HCT116 (cell line): ENCODE results near the gene PDZRN4. TPM values are rescaled to one million over a fixed set of nuclear protein-coding genes. Genes with fewer than 3 reads are reported as not detected.

ENCODE experiments used
- ATAC-seq: fragments of 200-7000 bp; cut with Tn5 transposase; 2 replicates; pipeline ENCODE4 v1.9.1; 2020; ENCODE audit warnings: mild to moderate bottlenecking, moderate library complexity
- BruUV-seq: library from RNA; stranded (reverse); fragments of 400-500 nt; replicated peaks from 2 replicates; lab custom pipeline; 2021; lab: Mats Ljungman, UMichigan
- CTCF ChIA-PET: fragments of 300-600 bp; sonication (Branson Sonifier 250); formaldehyde crosslinking; loops from one replicate; lab custom pipeline; 2021; ENCODE audit warnings: antibody characterized with exemption; lab: Charles Lee
- POLR2A ChIA-PET: fragments of 300-600, 350-600 bp; sonication (Branson Sonifier 250); formaldehyde crosslinking; loops from one replicate; lab custom pipeline; 2021; ENCODE audit warnings: antibody characterized with exemption; lab: Charles Lee
- RAD21 ChIA-PET, 2 experiments: fragments of 300-600 bp; sonication (Branson Sonifier 250); formaldehyde crosslinking; loops; one replicate each; lab custom pipeline; 2023; ENCODE audit warnings: low total read pairs in 2 of 2; ENCODE audit not compliant: uncharacterized antibody in 2 of 2, unreplicated experiment in 2 of 2, low non-redundant PET in 1 of 2; lab: Charles Lee
- DNase-seq: peaks from one replicate; pipeline ENCODE4 v3.0.0-alpha.2; 2010; ENCODE audit warnings: low read depth, low spot score
- H2AFZ ChIP-seq: fragments of 200-600 bp; shearing (Covaris generic), sonication (generic); 2 replicates; pipeline ENCODE4 v1.6.1; 2017; ENCODE audit warnings: low read depth, mixed run types, mixed read lengths, antibody characterized with exemption, low read length; ENCODE audit not compliant: poor library complexity, severe bottlenecking
- H3K27ac ChIP-seq: 2 replicates; pipeline ENCODE4 v1.5.1; 2012; ENCODE audit warnings: low read depth, low read length
- H3K27me3 ChIP-seq: fragments of 200-600 bp; sonication (generic); 2 replicates; pipeline ENCODE4 v1.6.1; 2016; ENCODE audit warnings: mixed run types, low read length, mixed read lengths; ENCODE audit not compliant: insufficient read depth
- H3K36me3 ChIP-seq, 2 experiments: fragments of 200-500 bp in 1 of 2; fragments of 200-600 bp in 1 of 2; sonication (Bioruptor generic) in 1 of 2; sonication (generic) in 1 of 2; 2 replicates each; pipeline versions ENCODE4 v1.5.1 to v1.6.1; 2014 to 2016; ENCODE audit warnings: low read length in 2 of 2, inconsistent platforms in 1 of 2, mixed read lengths in 1 of 2, mixed run types in 1 of 2; ENCODE audit not compliant: insufficient read depth in 2 of 2, control insufficient read depth in 1 of 2
- H3K4me1 ChIP-seq, 2 experiments: fragments of 200-600 bp in 1 of 2; sonication (generic) in 1 of 2; 2 replicates each; pipeline versions ENCODE4 v1.5.1 to v1.6.1; 2012 to 2017; ENCODE audit warnings: low read length in 2 of 2, inconsistent platforms in 1 of 2, mild to moderate bottlenecking in 1 of 2, mixed read lengths in 1 of 2, mixed run types in 1 of 2, moderate library complexity in 1 of 2; ENCODE audit not compliant: insufficient read depth in 2 of 2, control insufficient read depth in 1 of 2
- H3K4me2 ChIP-seq: fragments of 200-600 bp; sonication (generic); 2 replicates; pipeline ENCODE4 v1.6.1; 2017; ENCODE audit warnings: mixed run types, low read length, mixed read lengths
- H3K4me3 ChIP-seq, 2 experiments: fragments of 200-600 bp in 1 of 2; sonication (generic) in 1 of 2; replicated peaks in 1 of 2; 2 replicates each; pipeline ENCODE4 v1.5.1; 2011 to 2016; ENCODE audit warnings: low read length in 2 of 2, control low read depth in 1 of 2, low read depth in 1 of 2, mild to moderate bottlenecking in 1 of 2, mixed read lengths in 1 of 2, mixed run types in 1 of 2
- H3K79me2 ChIP-seq: fragments of 200-600 bp; sonication (generic); 2 replicates; pipeline ENCODE4 v1.6.1; 2017; ENCODE audit warnings: mild to moderate bottlenecking, mixed run types, low read length, moderate library complexity, mixed read lengths; ENCODE audit not compliant: insufficient read depth
- H3K9ac ChIP-seq: fragments of 200-600 bp; sonication (generic); 2 replicates; pipeline ENCODE4 v1.6.1; 2016; ENCODE audit warnings: low read length, mixed read lengths
- H3K9me2 ChIP-seq: fragments of 200-600 bp; sonication (generic), shearing (Covaris generic); 2 replicates; pipeline ENCODE4 v1.6.1; 2017; ENCODE audit warnings: mixed run types, mild to moderate bottlenecking, moderate library complexity; ENCODE audit not compliant: insufficient read depth
- H3K9me3 ChIP-seq, 2 experiments: fragments of 200-500 bp in 1 of 2; fragments of 200-600 bp in 1 of 2; sonication (Bioruptor generic) in 1 of 2; sonication (generic) in 1 of 2; 2 replicates each; pipeline ENCODE4 v1.6.1; 2014 to 2017; ENCODE audit warnings: low read length in 2 of 2, mixed read lengths in 2 of 2, inconsistent platforms in 1 of 2, low read depth in 1 of 2, mild to moderate bottlenecking in 1 of 2, mixed run types in 1 of 2, moderate library complexity in 1 of 2; ENCODE audit not compliant: control insufficient read depth in 1 of 2, insufficient read depth in 1 of 2
- H4K20me1 ChIP-seq: fragments of 200-600 bp; sonication (generic), shearing (Covaris generic); 2 replicates; pipeline ENCODE4 v1.6.1; 2017; ENCODE audit warnings: mixed run types, mild to moderate bottlenecking, moderate library complexity; ENCODE audit not compliant: insufficient read depth
- ATF3 ChIP-seq: IDR thresholded peaks from 2 replicates; pipeline ENCODE4 v1.6.1; 2012
- CBX3 ChIP-seq: IDR thresholded peaks from 2 replicates; pipeline ENCODE4 v1.6.1; 2012; ENCODE audit warnings: low read depth
- CEBPB ChIP-seq: IDR thresholded peaks from 2 replicates; pipeline ENCODE4 v1.6.1; 2012; ENCODE audit warnings: low read depth
- CTCF ChIP-seq, 3 experiments: fragments of 200-600 bp in 1 of 3; sonication (generic) in 1 of 3; IDR thresholded peaks in 2 of 3; conservative IDR thresholded peaks in 1 of 3; 2 replicates each; pipeline ENCODE4 v1.5.1; 2012 to 2017; ENCODE audit warnings: low read depth in 2 of 3, low read length in 2 of 3, antibody characterized with exemption in 1 of 3, borderline replicate concordance in 1 of 3, control low read depth in 1 of 3, mild to moderate bottlenecking in 1 of 3, mixed read lengths in 1 of 3, mixed run types in 1 of 3, moderate library complexity in 1 of 3; ENCODE audit not compliant: insufficient read depth in 1 of 3
- ELF1 ChIP-seq: IDR thresholded peaks from 2 replicates; pipeline ENCODE4 v1.6.1; 2012; ENCODE audit warnings: low read depth, borderline replicate concordance
- EZH2 ChIP-seq: fragments of 200-600 bp; sonication (generic); IDR thresholded peaks from 2 replicates; pipeline ENCODE4 v1.6.1; 2017; ENCODE audit warnings: antibody characterized with exemption, mixed run types
- FOSL1 ChIP-seq: IDR thresholded peaks from 2 replicates; pipeline ENCODE4 v1.6.1; 2012; ENCODE audit warnings: low read depth
- JUND ChIP-seq: IDR thresholded peaks from 2 replicates; pipeline ENCODE4 v1.6.1; 2012
- POLR2A ChIP-seq: IDR thresholded peaks from 2 replicates; pipeline ENCODE4 v1.7.0; 2011; ENCODE audit warnings: borderline replicate concordance; ENCODE audit not compliant: insufficient read depth, insufficient read length; ENCODE audit errors: extremely low read depth
- POLR2AphosphoS5 ChIP-seq: IDR thresholded peaks from 2 replicates; pipeline ENCODE4 v1.6.1; 2011; ENCODE audit warnings: mild to moderate bottlenecking, low read depth, low read length, moderate library complexity
- RAD21 ChIP-seq: IDR thresholded peaks from 2 replicates; pipeline ENCODE4 v1.6.1; 2012; ENCODE audit warnings: low read depth, mild to moderate bottlenecking
- REST ChIP-seq: IDR thresholded peaks from 2 replicates; pipeline ENCODE4 v1.6.1; 2012; ENCODE audit warnings: low read depth
- SIN3A ChIP-seq: IDR thresholded peaks from 2 replicates; pipeline ENCODE4 v1.6.1; 2012; ENCODE audit warnings: low read depth
- SP1 ChIP-seq: IDR thresholded peaks from 2 replicates; pipeline ENCODE4 v1.6.1; 2012; ENCODE audit warnings: low read depth
- SRF ChIP-seq: IDR thresholded peaks from 2 replicates; pipeline ENCODE4 v1.6.1; 2012; ENCODE audit warnings: low read depth
- TCF7L2 ChIP-seq: IDR thresholded peaks from 2 replicates; pipeline ENCODE4 v1.7.0; 2011; ENCODE audit warnings: borderline replicate concordance, inconsistent platforms; ENCODE audit not compliant: insufficient read depth, insufficient read length; ENCODE audit errors: extremely low read depth
- YY1 ChIP-seq: IDR thresholded peaks from 2 replicates; pipeline ENCODE4 v1.6.1; 2011; ENCODE audit warnings: low read length, low read depth, moderate library complexity, mild to moderate bottlenecking; ENCODE audit not compliant: insufficient replicate concordance; ENCODE audit errors: extremely low read depth
- ZBTB33 ChIP-seq: IDR thresholded peaks from 2 replicates; pipeline ENCODE4 v1.6.1; 2011; ENCODE audit warnings: mild to moderate bottlenecking, low read length, moderate library complexity; ENCODE audit not compliant: insufficient replicate concordance; ENCODE audit errors: extremely low read depth
- intact Hi-C: fragments of 100-400 bp; cut with micrococcal nuclease; formaldehyde crosslinking; loops from 2 replicates; pipeline ENCODE4 v1.10.0; 2022
- total RNA-seq: library from RNA; stranded (reverse); gene quantifications from one replicate; pipeline ENCODE4 v1.2.1, GENCODE V29; 2021; ENCODE audit not compliant: unreplicated experiment

PDZRN4 gene
- total RNA-seq, 1 experiment from 2014 or later, result not detected

DNA sequence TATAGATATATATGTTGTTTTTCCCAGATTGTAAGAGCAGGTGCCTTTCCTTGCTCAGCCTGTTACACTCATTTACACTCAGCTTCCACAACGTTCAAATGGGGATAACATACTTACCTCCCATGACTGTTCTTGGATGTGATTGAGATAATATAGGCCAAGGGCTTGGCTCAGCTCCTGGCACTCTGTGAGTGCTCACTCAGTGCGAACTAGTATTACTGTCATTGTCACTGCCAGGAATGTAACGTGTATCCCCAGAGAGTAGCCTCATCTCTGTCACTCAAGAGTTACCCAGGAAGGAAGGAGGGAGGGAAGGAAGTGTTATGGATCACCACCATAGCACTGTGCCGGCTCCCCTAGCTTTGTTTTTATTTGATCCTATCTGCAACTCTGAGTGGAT lies 307.9 kb downstream of the PDZRN4 start:
- BruUV-seq, result no TSS peak
- RAD21 ChIA-PET, result no interaction called here
- Histone ChIP-seq H3K9ac (no peak overlapping the region), H3K4me1 (no peaks in the 10 kb centered on the region), H3K9me3 (no peaks in the 10 kb centered on the region), H3K9me2 (no peaks in the 10 kb centered on the region), H3K36me3 (no peaks in the 10 kb centered on the region), H3K27ac (no peak overlapping the region), H3K4me2 (no peak overlapping the region)
- CTCF ChIA-PET, result no interaction called here
- TF ChIP-seq FOSL1, result no peak
- no peak for TF ChIP-seq TCF7L2
- TF ChIP-seq ELF1, result no peak
- no peak for TF ChIP-seq RAD21
- TF ChIP-seq SRF, result no peak
- TF ChIP-seq POLR2A, result no peak
- no peak for TF ChIP-seq YY1
- no peak for TF ChIP-seq ATF3
- no peak for TF ChIP-seq REST
- no peak for TF ChIP-seq EZH2
- no peak for TF ChIP-seq CEBPB
- no peak for TF ChIP-seq SP1
- no peak for TF ChIP-seq CTCF (IDR thresholded peaks at IDR 0.05 in 2 of 3, conservative IDR thresholded peaks at IDR 0.05 in 1 of 3; ENCODE audit: borderline replicate concordance in 1 of 3, insufficient read depth in 1 of 3, low read depth in 2 of 3, low read length in 2 of 3)
- no peak for TF ChIP-seq JUND
- TF ChIP-seq POLR2AphosphoS5, result no peak
- TF ChIP-seq CBX3, result no peak
- TF ChIP-seq ZBTB33, result no peak
- no peak for TF ChIP-seq SIN3A
- TF ChIP-seq, all 23 proteins: peak for 0
- Histone ChIP-seq H3K27me3 (no peaks in the 10 kb centered on the region), H2AFZ (no peak overlapping the region), H4K20me1 (no peaks in the 10 kb centered on the region), H3K4me3 (no peak overlapping the region), H3K79me2 (no peaks in the 10 kb centered on the region)
- intact Hi-C loops, result no loop called here
- ATAC-seq (no peak), DNase-seq (no peak)
- POLR2A ChIA-PET, result no interaction called here
